Posterior vena cava (tissue), 2 donors: ENCODE data around the gene TMEM80. TPM values are rescaled to one million over a fixed set of nuclear protein-coding genes. Genes with fewer than 3 reads are reported as not detected.
"Not testable (repeated sequence)": the region's sequence is repeated elsewhere in the genome, so short reads cannot be mapped to it uniquely, and the experiment has no call there.

ENCODE experiments used
- DNase-seq: peaks from one replicate; pipeline ENCODE4 v3.0.0-alpha.2; 2020; ENCODE audit warnings: low spot score
- intact Hi-C, 2 donors: fragments of 100-400 bp; cut with DNase I; formaldehyde crosslinking; loops; one replicate each; pipeline versions ENCODE4 v1.14.1 to v1.14.2; 2022 to 2023
- total RNA-seq, 2 donors: library from RNA; stranded (reverse); fragmentation: NEBNext Ultra II Directional; extraction: Animal tissue kit (Norgen Biotek cat#: 25700); gene quantifications; one replicate each; pipeline ENCODE4 v1.2.1, GENCODE V29; 2021
- donor health status: DM: yes; HTN: yes; CAD: no.
- donor health status: DM: yes; HTN: yes; CAD: no.

Gene TMEM80
- total RNA-seq, 2 donors from 2014 or later = 13.5 to 19.3 TPM

DNA sequence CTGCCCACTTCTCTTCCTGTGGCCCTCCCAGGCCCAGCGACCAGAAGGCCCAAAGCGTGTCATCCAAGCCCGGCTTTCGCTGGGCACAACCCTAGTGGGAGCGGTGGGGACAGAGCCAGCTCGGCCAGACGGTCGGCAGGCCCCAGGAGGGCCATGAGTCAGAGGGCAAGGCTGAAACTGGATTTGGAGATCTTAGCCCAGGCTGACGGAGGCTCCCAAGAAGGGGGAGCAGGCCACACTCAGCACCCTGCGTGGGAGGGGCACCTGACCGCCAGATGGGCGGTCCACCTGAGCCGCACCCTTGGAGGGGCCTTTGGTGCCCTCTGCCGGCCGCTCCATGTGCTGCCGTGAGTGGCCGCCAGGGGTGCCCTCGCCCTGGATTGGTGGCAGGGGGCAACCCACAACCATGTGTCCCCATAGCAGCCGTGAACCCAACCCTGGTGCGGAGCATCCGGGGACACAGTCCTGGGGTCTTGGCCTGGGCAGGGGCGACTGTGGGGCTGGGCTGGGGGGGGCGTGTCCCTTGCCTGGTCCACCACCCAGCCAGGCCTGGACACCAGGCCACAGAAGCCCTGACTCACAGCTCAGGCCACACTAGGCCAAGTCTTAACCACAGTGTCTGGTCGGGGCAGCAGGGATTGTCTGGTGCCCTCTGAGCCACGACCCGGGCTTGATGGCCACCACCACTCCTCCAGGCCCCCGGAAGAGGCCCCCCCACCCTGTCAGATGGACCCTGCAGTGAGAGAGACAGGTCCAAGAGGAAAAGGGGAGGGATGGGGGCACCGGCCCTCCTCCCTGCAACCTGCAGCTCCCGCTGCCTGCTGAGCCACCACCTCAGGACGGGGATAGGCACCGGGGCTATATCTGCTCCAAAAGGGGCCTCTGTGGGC is 32.5 kb downstream of the TMEM80 start:
- DNase-seq = peak; percentile 96
- intact Hi-C loops = loop anchor here (10.0 kb wide), 2 partner anchors 63 to 173 kb away; no protein-coding TSS in a partner anchor

DNA sequence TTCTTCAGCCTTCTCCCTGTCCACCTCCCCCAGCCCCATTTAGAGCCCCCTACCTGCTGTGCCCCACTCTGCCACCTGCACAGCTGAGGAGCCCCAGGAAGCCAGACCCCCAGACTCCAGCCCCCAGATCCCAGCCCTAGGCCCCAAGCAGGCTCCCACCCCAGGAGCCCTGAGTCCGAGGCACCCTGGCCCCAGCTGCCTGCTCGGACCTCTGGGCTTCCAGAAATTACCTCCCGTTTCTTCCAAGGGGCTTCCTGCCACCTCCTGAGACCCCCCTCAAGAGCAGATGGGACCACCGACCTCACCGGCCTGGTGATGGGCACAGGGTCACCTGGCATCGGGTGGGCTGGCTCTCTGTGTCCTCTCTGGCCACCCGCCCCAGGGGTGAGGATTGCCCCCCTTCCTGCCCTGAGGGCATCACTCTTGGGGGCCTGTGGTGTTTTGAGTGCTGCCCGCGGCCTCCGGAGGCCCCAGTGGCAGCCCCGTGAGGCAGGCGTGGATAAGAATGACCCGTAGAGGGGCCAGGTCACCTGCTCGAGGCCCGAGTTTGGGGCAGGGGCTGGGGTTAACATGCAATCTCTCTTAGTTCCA is 33.4 kb downstream of the TMEM80 start:
- intact Hi-C loops = loop anchor here (10.0 kb wide), 2 partner anchors 64 to 174 kb away; no protein-coding TSS in a partner anchor
- no peak for DNase-seq

DNA sequence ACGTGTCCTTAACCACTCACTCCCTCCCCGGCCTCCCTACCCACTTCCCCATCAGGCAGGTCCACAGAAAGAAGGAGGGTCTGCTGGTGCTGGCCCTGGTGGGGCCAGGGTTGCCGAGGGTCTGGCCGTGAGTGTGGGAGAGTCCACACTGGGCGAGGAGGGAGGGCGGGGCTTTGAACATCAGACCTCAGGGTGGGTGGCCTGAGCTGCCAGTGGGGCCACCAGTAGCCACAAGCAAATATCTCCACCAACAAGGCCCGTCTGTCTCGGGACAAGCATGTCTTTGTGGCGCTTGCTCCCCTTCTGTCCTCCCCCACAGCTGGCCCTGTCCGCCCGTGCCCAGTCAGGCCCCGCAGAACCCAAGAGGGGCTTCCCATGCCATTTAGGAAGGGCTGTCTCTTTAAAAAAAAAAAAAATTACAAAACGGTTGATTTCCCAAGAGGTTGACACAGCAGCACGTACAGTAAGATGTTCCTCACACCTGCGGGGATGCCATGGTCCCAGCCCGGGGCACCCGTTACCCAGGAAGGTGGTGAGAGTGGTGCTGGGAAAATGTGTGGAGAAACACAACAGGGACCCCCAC is 34.0 kb downstream of the TMEM80 start:
- no peak for DNase-seq
- intact Hi-C loops = loop anchor here (10.0 kb wide), 2 partner anchors 65 to 175 kb away; no protein-coding TSS in a partner anchor

DNA sequence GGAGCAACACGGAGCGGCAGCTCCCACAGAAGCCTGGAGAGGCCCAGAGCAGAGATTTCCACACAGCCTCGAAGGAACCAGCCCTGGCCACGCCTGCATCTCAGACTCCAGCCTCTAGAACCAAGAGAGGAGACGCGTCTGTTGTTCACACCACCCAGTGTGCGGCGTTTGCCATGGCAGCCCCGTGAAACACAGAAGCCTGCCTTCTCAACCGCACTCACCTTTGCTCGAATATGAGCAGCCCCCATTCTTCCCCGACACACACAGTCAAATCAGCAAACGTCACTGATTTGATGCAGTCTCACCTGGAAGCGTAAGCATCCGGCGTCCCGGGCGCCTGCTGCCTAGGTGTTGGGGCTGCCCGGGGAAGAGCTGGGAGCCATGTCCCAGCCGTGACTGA is 37.5 kb downstream of the TMEM80 start:
- no peak for DNase-seq
- intact Hi-C loops = no loop called here

DNA sequence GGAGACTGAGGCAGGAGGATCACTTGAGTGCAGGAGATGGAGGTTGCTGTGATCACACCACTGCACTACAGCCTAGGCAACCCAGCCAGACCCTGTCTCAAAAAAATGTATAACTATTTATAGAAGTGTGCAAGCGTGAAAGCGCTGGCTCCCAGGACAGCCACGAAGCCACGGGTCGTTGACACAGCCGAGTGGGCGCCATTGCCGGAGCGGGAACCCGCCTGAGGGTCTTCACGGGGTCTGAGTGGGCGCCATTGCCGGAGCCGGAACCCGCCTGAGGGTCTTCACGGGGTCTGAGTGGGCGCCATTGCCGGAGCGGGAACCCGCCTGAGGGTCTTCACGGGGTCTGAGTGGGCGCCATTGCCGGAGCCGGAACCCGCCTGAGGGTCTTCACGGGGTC is 38.9 kb downstream of the TMEM80 start:
- DNase-seq, intact Hi-C loops: not testable (repeated sequence)

DNA sequence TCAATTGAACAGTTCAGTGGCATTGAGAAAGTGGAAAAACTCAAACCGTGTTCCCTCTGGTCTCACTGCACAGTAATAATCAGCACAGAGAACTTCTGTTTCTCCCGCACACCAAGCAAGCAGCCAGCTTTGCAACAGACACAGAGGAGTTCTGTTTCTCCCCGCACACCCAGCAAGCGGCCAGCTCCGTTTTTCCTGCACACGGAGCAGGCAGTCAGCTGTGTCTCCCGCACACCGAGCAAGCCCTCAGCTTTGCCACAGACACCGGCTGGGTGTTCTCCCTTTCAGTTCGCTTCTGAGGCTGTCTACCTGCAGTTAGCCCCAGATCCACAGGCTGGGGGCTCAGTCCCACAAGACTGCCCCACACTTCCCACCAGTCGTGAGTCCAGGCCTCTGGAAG is 41.8 kb downstream of the TMEM80 start:
- intact Hi-C loops = no loop called here
- no peak for DNase-seq

DNA sequence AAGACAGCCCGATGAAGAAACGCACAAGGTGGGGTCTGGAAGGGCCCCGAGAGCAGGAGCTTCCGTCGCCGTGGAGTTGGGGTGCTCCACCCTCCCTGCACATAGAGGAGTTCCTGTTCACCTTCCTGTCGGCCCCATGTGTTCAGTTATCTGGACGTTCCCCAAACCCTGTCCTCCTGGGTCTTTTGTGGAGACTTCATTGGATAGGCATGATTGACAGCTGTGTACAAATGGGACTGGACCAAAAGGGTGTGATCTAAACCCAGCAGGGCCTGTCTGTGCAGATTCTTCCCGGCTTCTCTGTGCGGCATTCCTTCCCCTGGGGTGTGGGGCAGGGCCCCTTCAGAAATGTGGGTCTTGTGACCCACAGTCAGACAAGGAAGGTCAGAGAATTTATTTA is 42.3 kb downstream of the TMEM80 start:
- DNase-seq, intact Hi-C loops: not testable (repeated sequence)

DNA sequence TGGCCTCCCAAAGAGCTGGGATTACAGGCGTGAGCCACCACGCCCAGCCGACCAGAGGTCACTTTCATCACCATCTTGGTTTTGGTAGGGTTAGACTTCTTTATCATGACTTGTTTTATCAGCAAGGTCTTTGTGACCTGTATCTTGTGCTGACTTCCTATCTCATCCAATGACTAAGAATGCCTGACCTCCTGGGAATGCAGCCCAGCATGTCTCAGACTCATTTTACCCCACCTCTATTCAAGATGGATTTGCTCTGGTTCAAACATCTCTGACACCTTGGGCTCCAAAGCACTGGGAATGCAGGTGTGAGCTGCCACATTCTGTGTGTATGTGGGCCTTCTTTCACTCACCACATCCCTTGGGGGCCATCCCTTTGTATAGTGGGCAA is 46.5 kb downstream of the TMEM80 start:
- no peak for DNase-seq
- intact Hi-C loops = loop anchor here in 1 of 2 donors (10.0 kb wide), 1 partner anchor 63 kb away; the partner anchor contains the start of genes PIDD1 and RPLP2

DNA sequence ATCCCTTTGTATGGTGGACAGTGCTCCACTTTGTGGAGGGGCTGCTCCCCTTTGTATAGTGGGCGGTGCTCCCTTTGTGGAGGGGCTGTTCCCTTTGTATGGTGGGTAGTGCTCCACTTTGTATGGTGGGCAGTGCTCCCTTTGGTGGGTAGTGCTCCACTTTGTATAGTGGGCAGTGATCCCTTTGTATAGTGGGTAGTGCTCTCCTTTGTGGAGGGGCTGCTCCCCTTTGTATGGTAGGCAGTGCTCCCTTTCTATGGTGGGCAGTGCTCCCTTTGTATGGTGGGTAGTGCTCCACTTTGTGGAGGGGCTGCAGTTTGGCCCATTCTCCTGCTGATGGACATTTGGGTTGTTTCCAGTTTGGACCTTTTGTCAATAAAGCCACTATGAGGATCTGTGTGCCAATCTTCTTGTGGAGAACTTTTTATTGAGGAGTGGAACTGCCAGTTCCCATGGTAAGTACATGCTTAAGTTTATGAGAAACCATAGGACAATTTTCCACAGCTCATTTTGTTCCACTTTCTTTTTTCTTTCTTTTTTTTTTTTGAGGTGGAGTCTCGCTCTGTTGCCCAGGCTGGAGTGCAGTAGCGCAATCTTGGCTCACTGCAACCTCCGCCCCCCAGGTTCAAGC is 47.1 kb downstream of the TMEM80 start:
- DNase-seq = no peak
- intact Hi-C loops = loop anchor here in 1 of 2 donors (10.0 kb wide), 1 partner anchor 62 kb away; the partner anchor contains the start of genes PIDD1 and RPLP2

DNA sequence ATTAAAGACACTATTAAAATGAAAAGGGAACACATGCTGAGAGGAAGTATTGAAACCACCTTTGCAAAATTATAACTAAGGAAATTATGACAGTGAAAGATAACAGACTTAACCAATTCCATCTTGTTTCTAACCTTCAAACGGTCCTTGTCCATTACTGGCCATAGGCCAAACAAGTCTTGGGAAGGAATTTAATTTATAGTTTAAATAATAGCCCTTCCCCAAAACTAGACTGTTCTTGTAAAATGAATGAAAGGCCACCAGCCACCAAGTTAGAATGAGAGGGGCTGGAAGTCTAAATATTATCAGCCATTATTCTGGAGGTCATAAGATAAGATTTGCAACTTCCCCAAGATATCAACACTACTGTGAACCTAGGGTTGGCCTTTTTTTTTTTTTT is 49.8 kb downstream of the TMEM80 start:
- no peak for DNase-seq
- intact Hi-C loops = loop anchor here in 1 of 2 donors (10.0 kb wide), 1 partner anchor 59 kb away; the partner anchor contains the start of genes PIDD1 and RPLP2

DNA sequence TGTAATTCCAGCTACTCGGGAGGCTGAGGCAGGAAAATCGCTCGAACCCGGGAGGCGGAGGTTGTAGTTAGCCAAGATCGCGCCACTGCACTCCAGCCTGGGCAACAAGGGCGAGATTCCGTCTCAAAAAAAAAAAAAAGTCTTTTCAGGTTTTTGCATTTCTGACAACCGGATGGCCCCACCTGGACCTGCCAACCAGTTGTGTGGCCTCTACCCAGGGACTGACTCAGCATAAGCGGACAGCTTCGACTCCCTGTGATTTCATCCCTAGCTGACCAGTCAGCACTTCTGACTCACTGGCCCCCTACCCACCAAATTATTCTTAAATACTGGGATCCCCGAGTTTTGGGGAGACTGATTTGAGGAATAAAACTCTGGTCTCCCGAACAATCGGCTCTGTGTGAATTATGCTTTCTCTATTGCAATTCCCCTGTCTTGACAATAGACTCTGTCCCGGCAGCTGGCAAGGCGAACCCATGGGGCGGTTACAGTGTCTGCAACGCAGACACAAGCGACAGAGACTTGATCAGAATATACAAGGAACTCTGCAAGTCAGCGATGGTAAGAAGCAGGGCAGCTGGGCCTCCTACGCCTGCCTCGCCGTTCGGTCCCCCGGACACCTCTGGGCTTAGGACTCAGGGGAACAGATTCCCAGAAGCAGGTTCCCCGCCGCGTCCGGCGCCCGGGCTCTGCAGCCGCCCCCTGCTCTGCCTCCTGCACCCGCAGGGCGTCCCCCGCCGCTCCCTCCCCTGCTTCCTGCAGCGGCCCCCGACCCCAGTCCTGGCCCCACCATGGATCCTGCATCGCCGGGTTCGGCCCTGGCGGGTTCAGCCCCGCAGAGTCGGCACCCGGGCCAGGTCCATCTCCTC is 50.9 kb downstream of the TMEM80 start:
- peak; percentile 71 for DNase-seq
- intact Hi-C loops = loop anchor here in 1 of 2 donors (10.0 kb wide), 1 partner anchor 58 kb away; the partner anchor contains the start of genes PIDD1 and RPLP2

DNA sequence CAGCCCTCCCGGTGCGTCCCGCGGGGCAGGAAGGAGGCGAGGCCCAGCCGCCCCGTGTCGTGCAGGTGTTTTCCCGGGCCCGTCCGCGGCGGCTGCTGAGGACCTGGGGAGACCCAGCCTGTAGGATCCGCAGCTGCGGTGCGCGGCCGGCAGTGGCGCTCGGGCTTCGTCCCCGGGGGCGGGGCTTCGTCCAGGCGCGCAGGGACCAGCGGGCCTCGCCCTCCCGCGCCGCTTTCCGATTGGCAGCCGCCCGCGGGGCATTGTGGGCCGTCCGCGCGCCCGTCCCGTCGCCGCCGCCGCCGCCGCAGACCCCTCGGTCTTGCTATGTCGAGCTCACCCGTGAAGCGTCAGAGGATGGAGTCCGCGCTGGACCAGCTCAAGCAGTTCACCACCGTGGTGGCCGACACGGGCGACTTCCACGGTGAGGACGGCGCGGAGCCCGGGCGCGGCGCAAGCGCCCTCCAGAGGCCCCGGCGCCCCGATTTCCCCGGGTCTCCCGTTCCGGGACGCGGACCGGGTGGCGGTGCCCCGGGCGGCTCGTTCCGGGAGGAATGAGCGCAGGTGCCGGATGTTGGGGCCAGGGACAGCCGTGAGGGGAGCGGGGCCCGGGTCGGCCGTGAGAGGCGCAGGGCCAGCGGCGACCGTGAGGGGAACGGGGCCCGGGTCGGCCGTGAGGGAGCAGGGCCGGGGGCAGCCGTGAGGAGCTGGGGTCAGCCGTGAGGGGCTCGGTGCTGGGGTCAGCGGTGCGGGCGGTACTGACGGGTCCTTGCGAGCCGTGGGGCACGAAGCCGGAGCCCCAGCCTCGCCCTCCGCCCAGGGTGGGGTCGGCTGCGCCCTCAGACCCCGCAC is 51.8 kb downstream of the TMEM80 start, which contains the start of gene TALDO1:
TALDO1 (plus strand) TSS at position 307 of the 849 bp plus-strand sequence; CDS start at position 325, 18 bp downstream.
- DNase-seq = peak; percentile 97
- intact Hi-C loops = loop anchor here in 1 of 2 donors (10.0 kb wide), 1 partner anchor 57 kb away; the partner anchor contains the start of genes PIDD1 and RPLP2

DNA sequence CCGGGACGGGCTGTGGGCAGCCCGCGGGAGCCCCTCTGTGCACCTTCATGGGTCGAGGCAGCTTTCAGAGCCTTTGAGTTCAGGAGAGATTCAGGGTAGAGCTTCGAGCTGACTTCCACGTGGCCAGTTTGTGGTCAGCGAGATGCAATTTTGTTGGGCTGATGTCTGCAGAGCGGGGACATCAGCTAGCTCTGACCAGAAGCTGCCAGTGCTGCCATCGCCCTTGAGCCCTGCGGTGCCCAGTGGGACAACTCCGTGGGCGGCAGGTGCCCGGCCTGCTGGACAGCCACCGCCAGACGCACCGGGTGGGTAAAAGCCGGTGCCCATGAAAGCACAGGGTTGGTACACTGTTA is 52.4 kb downstream of the TMEM80 start:
- no peak for DNase-seq
- intact Hi-C loops = loop anchor here in 1 of 2 donors (10.0 kb wide), 1 partner anchor 57 kb away; the partner anchor contains the start of genes PIDD1 and RPLP2

DNA sequence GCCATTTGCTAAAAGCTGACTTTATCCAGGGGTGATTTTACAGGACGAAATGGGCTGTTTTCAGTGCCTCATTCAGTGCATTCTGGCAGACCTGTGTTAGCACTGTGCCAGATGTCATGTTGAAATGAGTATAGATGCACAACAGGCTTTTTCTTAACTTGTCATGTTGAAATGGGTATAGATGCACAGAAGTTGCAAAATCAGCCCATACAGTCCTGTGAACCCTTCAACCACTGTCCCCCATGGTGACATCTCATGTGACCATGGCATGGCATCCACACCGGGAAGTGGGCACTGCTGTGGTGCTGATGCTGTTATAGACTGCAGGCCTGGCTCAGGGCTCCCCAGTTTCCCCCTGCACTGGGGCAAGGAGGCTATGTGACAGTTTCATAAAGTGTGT is 54.1 kb downstream of the TMEM80 start:
- DNase-seq = no peak
- intact Hi-C loops = loop anchor here in 1 of 2 donors (10.0 kb wide), 1 partner anchor 55 kb away; the partner anchor contains the start of genes PIDD1 and RPLP2
